ENCODE data around the gene SERPINB6. TPM values are rescaled to one million over a fixed set of nuclear protein-coding genes. Genes with fewer than 3 reads are reported as not detected.

Gene SERPINB6
- total and polyA plus RNA-seq, 9 of the 15 experiments (the other 6 are each of a cell fraction or from before 2014, with no cell fraction given) = 86.6 to 211 (median 143) TPM

DNA sequence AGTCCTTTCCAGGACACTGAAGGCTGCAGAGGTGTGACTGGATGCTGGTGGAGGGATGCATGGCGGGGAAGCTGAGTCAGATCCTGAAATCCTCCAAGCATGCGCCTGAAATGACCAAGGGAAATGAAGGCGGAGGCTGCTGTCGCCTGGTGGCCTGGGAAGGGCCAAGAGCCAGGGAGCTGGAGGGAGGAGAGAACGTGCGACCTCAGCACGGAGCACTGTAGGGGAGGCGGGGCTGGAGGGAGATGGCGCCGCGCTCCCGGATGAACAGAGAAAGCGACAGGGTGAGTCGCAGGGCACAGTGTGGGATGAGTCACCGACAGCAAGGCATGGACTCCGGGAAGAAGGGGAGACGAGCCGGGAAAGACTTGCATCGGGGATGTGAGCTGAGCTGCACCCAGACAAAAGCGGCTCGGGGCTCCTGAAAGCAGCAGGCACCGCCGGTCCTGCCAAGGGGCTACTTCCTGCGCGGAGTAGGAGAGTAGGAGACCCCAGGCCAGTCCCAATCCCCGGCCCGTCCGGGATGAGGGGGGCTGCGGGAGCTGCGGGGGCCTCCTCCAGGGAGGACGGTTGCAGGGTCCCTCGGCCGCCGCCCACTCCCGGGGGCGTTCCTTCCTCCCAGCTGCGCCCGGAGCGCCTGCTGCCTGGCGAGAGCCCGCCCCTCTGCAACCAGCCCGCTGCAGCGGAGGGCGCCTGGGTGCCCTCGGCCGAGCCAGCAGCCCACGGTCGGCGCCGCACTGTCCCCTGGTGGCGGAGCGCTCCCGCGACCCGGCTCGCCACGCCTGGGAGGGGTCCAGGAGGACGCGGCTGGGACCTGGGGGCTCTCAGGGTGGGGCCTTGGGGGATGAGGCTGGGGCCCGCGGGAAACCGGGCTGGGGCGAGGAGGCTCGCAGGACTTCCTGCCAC, 17.3 kb upstream of the SERPINB6 start (continued):
- TF ChIP-seq PHF8 (IDR thresholded peaks at IDR 0.05; ENCODE audit: borderline replicate concordance, low read length) (peak; percentile 79; the same call in 1 of the 2 replicates), ZNF324 (CRISPR knock-in tag; IDR thresholded peaks at IDR 0.05) (no peak), CBX2 (IDR thresholded peaks at IDR 0.05; ENCODE audit: insufficient read depth, low read length, poor library complexity, severe bottlenecking) (no peak), NELFE (IDR thresholded peaks at IDR 0.05; ENCODE audit: insufficient read depth, insufficient read length) (no peak), U2AF1 (optimal IDR thresholded peaks at IDR 0.05; ENCODE audit: low read depth, low read length) (peak; percentile 79), RB1 (IDR thresholded peaks at IDR 0.05; ENCODE audit: low read depth) (peak; percentile 97), BRF1 (IDR thresholded peaks at IDR 0.05; ENCODE audit: borderline replicate concordance, extremely low read depth, insufficient read length) (no peak), DMBX1 (CRISPR knock-in tag; IDR thresholded peaks at IDR 0.05; ENCODE audit: borderline replicate concordance) (peak; percentile 27; the same call in 1 of the 2 replicates), ZNF830 (CRISPR knock-in tag; IDR thresholded peaks at IDR 0.05) (0 out of 2 replicates have a peak, but pooled peaks have one; percentile 89), ZNF76 (CRISPR knock-in tag; IDR thresholded peaks at IDR 0.05; ENCODE audit: borderline replicate concordance) (peak; percentile 40), PHB (CRISPR knock-in tag; IDR thresholded peaks at IDR 0.05) (peak; percentile 85), SRSF1 (IDR thresholded peaks at IDR 0.05; ENCODE audit: low read depth, low read length) (no peak)
- TF ChIP-seq, protein P1, sequence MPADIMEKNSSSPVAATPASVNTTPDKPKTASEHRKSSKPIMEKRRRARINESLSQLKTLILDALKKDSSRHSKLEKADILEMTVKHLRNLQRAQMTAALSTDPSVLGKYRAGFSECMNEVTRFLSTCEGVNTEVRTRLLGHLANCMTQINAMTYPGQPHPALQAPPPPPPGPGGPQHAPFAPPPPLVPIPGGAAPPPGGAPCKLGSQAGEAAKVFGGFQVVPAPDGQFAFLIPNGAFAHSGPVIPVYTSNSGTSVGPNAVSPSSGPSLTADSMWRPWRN (IDR thresholded peaks at IDR 0.05; ENCODE audit: low read depth) = no peak
- TF ChIP-seq, protein P2, sequence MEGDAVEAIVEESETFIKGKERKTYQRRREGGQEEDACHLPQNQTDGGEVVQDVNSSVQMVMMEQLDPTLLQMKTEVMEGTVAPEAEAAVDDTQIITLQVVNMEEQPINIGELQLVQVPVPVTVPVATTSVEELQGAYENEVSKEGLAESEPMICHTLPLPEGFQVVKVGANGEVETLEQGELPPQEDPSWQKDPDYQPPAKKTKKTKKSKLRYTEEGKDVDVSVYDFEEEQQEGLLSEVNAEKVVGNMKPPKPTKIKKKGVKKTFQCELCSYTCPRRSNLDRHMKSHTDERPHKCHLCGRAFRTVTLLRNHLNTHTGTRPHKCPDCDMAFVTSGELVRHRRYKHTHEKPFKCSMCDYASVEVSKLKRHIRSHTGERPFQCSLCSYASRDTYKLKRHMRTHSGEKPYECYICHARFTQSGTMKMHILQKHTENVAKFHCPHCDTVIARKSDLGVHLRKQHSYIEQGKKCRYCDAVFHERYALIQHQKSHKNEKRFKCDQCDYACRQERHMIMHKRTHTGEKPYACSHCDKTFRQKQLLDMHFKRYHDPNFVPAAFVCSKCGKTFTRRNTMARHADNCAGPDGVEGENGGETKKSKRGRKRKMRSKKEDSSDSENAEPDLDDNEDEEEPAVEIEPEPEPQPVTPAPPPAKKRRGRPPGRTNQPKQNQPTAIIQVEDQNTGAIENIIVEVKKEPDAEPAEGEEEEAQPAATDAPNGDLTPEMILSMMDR (IDR thresholded peaks at IDR 0.05 in 2 of 3, conservative IDR thresholded peaks at IDR 0.05 in 1 of 3; ENCODE audit: insufficient read depth in 2 of 3, low read depth in 1 of 3, low read length in 3 of 3) = peak; percentile 81 to 98 (median 94)
- TF ChIP-seq, protein P3, sequence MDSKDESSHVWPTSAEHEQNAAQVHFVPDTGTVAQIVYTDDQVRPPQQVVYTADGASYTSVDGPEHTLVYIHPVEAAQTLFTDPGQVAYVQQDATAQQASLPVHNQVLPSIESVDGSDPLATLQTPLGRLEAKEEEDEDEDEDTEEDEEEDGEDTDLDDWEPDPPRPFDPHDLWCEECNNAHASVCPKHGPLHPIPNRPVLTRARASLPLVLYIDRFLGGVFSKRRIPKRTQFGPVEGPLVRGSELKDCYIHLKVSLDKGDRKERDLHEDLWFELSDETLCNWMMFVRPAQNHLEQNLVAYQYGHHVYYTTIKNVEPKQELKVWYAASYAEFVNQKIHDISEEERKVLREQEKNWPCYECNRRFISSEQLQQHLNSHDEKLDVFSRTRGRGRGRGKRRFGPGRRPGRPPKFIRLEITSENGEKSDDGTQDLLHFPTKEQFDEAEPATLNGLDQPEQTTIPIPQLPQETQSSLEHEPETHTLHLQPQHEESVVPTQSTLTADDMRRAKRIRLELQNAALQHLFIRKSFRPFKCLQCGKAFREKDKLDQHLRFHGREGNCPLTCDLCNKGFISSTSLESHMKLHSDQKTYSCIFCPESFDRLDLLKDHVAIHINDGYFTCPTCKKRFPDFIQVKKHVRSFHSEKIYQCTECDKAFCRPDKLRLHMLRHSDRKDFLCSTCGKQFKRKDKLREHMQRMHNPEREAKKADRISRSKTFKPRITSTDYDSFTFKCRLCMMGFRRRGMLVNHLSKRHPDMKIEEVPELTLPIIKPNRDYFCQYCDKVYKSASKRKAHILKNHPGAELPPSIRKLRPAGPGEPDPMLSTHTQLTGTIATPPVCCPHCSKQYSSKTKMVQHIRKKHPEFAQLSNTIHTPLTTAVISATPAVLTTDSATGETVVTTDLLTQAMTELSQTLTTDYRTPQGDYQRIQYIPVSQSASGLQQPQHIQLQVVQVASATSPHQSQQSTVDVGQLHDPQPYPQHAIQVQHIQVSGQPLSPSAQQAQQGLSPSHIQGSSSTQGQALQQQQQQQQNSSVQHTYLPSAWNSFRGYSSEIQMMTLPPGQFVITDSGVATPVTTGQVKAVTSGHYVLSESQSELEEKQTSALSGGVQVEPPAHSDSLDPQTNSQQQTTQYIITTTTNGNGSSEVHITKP (IDR thresholded peaks at IDR 0.05; ENCODE audit: partially characterized antibody) = peak; percentile 93
- TF ChIP-seq, protein P4, sequence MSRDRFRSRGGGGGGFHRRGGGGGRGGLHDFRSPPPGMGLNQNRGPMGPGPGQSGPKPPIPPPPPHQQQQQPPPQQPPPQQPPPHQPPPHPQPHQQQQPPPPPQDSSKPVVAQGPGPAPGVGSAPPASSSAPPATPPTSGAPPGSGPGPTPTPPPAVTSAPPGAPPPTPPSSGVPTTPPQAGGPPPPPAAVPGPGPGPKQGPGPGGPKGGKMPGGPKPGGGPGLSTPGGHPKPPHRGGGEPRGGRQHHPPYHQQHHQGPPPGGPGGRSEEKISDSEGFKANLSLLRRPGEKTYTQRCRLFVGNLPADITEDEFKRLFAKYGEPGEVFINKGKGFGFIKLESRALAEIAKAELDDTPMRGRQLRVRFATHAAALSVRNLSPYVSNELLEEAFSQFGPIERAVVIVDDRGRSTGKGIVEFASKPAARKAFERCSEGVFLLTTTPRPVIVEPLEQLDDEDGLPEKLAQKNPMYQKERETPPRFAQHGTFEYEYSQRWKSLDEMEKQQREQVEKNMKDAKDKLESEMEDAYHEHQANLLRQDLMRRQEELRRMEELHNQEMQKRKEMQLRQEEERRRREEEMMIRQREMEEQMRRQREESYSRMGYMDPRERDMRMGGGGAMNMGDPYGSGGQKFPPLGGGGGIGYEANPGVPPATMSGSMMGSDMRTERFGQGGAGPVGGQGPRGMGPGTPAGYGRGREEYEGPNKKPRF (IDR thresholded peaks at IDR 0.05; ENCODE audit: low read depth, low read length) = no peak

Measured in K562 (cell line).